HG03045 (cell line): ENCODE data around the gene PIWIL4.
"Not testable (repeated sequence)": the region's sequence is repeated elsewhere in the genome, so short reads cannot be mapped to it uniquely, and the experiment has no call there.

Experiments used
- ATAC-seq: cut with Tn5 transposase; IDR thresholded peaks from one replicate; pipeline ENCODE4 v1.9.1; 2021; ENCODE audit warnings: mild to moderate bottlenecking, moderate library complexity; ENCODE audit not compliant: unreplicated experiment

Gene PIWIL4

GRCh38 chr11:94635072-94635471 is 67.9 kb downstream of the PIWIL4 start:
- no peak for ATAC-seq

- no peak for ATAC-seq
Observed at GRCh38 chr11:94636388-94636949, 69.3 kb downstream of the PIWIL4 start.

GRCh38 chr11:94638301-94638901 is 71.2 kb downstream of the PIWIL4 start:
- ATAC-seq, result no peak

GRCh38 chr11:94638902-94639373 is 71.8 kb downstream of the PIWIL4 start:
- no peak for ATAC-seq

- no peak for ATAC-seq
Observed at GRCh38 chr11:94639901-94640721, 72.9 kb downstream of the PIWIL4 start.

- no peak for ATAC-seq
Observed at GRCh38 chr11:94641167-94641761, 74.1 kb downstream of the PIWIL4 start.

GRCh38 chr11:94643186-94643585 is 76.0 kb downstream of the PIWIL4 start:
- not testable (repeated sequence) for ATAC-seq

- no peak for ATAC-seq
Observed at GRCh38 chr11:94647926-94648325, 80.8 kb downstream of the PIWIL4 start.

- ATAC-seq, result no peak
Observed at GRCh38 chr11:94648789-94649188, 81.6 kb downstream of the PIWIL4 start.

GRCh38 chr11:94649254-94649653 is 82.1 kb downstream of the PIWIL4 start:
- no peak for ATAC-seq

- no peak for ATAC-seq
Observed at GRCh38 chr11:94649964-94650623, 82.9 kb downstream of the PIWIL4 start.

- no peak for ATAC-seq
Observed at GRCh38 chr11:94650756-94651155, 83.6 kb downstream of the PIWIL4 start.

- ATAC-seq, result no peak
Observed at GRCh38 chr11:94652735-94653284, 85.6 kb downstream of the PIWIL4 start.

GRCh38 chr11:94653561-94653960 is 86.4 kb downstream of the PIWIL4 start:
- no peak for ATAC-seq

- no peak for ATAC-seq
Observed at GRCh38 chr11:94654201-94654600, 87.0 kb downstream of the PIWIL4 start.

GRCh38 chr11:94655291-94655690 is 88.1 kb downstream of the PIWIL4 start:
- ATAC-seq, result no peak

- ATAC-seq, result no peak
Observed at GRCh38 chr11:94655956-94656355, 88.8 kb downstream of the PIWIL4 start.

GRCh38 chr11:94656968-94657367 is 89.8 kb downstream of the PIWIL4 start:
- no peak for ATAC-seq

GRCh38 chr11:94657629-94658028 is 90.5 kb downstream of the PIWIL4 start:
- ATAC-seq, result no peak

- no peak for ATAC-seq
Observed at GRCh38 chr11:94658386-94658785, 91.2 kb downstream of the PIWIL4 start.

GRCh38 chr11:94658888-94659287 is 91.7 kb downstream of the PIWIL4 start:
- no peak for ATAC-seq
